Retinal pigment epithelial cell (primary cell): ENCODE measurements around the gene CTNNBL1.
A peak's percentile ranks its signal among the peaks of the same experiment; 100 is the strongest.

ENCODE experiments used
- DNase-seq: peaks from one replicate; pipeline ENCODE4 v3.0.0-alpha.2; 2010; ENCODE audit warnings: low read depth
- H3K4me3 ChIP-seq: 2 replicates; pipeline ENCODE4 v1.5.1; 2011; ENCODE audit warnings: mild to moderate bottlenecking, low read length, control low read depth, moderate library complexity
- TF ChIP-seq, protein P1 (sequence below): conservative IDR thresholded peaks from 2 replicates; pipeline ENCODE4 v1.5.1; 2011; ENCODE audit warnings: low read depth, low read length, control low read depth, inconsistent platforms

Gene CTNNBL1

DNA sequence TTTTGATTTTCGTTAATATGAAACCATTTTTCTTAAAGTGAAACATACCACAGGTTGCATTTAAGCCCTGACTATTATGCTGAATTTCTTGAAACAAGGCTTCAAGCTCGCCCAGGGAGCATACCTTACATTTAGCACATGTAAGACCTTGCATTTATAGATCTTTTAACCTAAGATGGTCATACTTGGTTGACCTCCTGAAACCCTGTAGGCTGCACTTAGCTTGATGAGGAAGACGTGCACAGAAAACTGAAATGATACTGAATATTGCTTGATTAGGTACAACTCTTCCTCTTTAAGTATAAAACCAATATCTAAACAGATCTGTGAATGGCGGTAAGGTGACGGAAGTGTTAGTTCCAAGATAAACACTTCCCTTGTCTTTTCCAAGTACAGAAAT is 82.2 kb downstream of the CTNNBL1 start:
- DNase-seq, result no peak
- TF ChIP-seq, protein P1, sequence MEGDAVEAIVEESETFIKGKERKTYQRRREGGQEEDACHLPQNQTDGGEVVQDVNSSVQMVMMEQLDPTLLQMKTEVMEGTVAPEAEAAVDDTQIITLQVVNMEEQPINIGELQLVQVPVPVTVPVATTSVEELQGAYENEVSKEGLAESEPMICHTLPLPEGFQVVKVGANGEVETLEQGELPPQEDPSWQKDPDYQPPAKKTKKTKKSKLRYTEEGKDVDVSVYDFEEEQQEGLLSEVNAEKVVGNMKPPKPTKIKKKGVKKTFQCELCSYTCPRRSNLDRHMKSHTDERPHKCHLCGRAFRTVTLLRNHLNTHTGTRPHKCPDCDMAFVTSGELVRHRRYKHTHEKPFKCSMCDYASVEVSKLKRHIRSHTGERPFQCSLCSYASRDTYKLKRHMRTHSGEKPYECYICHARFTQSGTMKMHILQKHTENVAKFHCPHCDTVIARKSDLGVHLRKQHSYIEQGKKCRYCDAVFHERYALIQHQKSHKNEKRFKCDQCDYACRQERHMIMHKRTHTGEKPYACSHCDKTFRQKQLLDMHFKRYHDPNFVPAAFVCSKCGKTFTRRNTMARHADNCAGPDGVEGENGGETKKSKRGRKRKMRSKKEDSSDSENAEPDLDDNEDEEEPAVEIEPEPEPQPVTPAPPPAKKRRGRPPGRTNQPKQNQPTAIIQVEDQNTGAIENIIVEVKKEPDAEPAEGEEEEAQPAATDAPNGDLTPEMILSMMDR, result no peak
- H3K4me3 ChIP-seq, result no peak overlapping the region

DNA sequence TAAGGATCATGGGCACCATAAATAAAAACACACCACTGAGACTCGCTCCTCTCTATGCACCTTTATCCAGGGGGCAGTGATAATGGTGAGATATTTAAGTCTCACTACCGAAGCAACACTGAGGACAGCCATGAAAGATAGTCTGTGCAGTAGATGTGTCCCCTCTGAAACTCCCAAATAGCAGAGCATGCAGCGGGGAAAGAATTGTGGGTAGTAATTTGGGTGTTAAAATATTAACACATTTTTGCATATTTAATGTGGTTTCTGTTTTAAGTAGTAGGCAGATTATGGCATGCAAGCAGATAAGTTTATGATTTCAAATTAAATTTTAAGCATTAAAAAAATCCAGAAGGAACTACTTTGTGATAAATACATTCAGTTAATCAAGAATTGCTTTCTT is 82.7 kb downstream of the CTNNBL1 start:
- no peak overlapping the region for H3K4me3 ChIP-seq
- no peak for DNase-seq
- TF ChIP-seq, protein P1, result no peak

DNA sequence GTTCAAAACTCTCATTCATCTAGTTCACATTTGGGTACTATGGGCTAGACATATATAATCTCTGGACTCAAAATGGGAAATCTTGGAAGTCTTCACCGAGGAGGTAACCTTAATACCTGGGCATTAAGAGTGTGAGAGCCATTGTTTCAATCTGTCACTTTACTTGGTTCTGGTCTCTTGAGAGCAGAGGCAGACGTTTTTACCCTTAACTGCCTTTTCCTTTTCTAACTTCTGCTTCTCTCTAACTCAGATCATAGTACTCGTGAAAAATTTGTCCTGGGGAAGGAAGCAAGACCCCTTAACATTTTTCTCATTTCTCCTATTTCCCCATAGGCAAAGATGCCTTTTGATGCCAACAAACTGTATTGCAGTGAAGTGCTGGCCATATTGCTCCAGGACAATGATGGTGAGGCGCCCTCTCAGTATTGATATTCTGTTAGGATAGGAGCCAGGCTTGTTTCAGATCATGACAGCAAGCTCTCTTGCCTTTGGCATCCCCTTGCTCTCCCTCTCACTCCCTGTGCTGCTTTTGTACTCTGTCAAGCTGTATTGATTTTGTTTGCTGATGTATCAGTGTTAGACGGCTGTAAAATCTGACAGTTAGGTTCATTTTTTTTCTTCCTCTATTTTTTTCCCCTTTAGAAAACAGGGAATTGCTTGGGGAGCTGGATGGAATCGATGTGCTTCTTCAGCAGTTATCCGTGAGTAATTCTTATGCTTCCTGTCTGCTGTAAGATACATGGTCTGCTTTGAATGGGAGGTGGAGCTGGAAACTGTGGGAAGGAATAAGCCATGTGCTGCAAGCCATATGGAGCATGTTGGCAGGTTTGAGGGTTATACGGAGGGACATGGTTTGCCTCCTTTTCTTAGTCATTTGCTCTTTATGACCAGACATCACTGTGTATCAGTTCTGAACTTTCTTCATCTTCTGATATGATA is 83.5 kb downstream of the CTNNBL1 start:
- no peak overlapping the region for H3K4me3 ChIP-seq
- TF ChIP-seq, protein P1, result no peak
- no peak for DNase-seq

DNA sequence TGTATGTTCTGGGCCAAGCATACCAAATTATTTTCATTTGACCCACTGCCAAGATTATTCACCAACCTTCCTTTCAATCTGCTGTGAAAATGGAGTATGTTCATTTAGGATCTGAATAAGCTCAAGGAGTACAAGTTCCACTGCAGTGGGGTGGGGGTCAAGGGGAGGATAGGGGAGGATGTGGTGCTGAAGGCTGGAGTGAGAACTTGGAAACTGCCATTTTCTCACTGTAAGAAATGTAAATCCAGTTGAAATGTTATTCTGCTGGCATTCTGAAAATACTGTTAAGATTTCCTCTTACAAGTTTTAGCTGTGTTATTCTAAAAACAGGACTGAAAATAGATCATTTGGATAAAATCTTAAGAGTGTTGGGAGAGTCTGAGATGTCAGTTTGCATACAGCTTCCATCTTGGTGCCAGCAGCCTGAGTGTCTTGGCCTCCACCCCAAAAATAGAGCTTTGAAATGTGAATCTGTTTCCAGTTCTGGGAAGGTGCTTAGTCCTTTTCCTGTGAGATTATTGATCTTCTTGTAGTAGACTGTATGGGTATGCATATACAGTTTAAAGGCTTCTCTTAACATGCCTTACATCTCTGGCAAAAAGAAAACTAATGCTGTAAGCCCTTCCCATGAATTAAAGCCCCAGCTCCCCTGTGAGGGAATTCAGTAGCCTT is 84.3 kb downstream of the CTNNBL1 start:
- H3K4me3 ChIP-seq, result no peak overlapping the region
- DNase-seq, result no peak
- TF ChIP-seq, protein P1, result no peak

DNA sequence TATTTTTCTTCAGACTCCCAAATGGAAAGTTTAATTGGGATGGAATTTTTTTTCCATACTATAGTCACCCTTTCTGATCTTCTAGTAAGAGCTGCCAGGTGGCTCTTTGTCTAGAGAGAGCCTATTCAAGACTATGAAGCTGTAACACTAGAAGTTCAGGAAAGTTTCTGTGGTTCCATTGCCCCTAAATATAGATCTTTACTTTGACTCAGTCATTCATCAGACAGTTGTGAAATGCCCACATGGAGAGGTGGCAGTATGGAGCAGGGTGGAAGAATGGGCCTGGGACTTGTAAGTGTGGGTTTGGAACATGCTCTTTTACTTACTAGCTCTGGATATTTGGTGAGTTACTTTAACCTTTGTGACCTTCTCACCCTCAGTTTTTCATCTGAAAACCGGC is 87.8 kb downstream of the CTNNBL1 start:
- TF ChIP-seq, protein P1, result peak; percentile 2
- no peak overlapping the region for H3K4me3 ChIP-seq
- DNase-seq, result no peak

DNA sequence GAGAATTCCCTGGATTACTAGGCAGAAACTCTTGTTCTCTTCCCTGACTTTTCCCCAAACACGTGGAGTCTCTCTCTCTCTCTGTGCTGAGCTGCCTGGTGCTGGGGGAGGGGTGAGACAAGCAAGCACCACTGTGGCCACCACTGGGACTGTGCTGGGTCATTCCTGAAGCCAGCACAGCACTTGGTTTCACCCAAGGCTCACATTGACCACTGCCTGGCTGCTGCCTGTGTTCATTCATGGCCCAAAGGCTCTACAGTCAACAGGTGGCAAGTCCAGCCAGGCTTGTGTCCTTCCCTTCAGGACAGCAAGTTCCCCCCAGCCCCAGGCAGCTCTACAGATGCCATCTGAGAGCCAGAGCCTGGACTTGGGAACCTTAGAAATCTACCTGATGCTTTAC is 92.2 kb downstream of the CTNNBL1 start:
- no peak overlapping the region for H3K4me3 ChIP-seq
- no peak for DNase-seq
- TF ChIP-seq, protein P1, result no peak
